ENCODE results near the gene NIPA2. TPM values are rescaled to one million over a fixed set of nuclear protein-coding genes. Genes with fewer than 3 reads are reported as not detected.

Gene NIPA2
- total RNA-seq, 4 donors from 2014 or later, result 33.2 to 66.9 (median 52.7) TPM

- Histone ChIP-seq H3K4me1 (no peaks in the 10 kb centered on the region), H3K36me3 (peaks cover 0 to 99% (median 16%) of the 10 kb centered on the region in 3 donors), H3K4me3 (no peak overlapping the region), H3K27ac (no peak overlapping the region), H3K9me3 (no peaks in the 10 kb centered on the region), H3K27me3 (no peaks in the 10 kb centered on the region)
- 82 to 93% methylated on average over 6 of the region's 6 CpGs for WGBS, 2 donors
- no peak for TF ChIP-seq POLR2A (IDR thresholded peaks at IDR 0.05)
- no peak for TF ChIP-seq EP300 (IDR thresholded peaks at IDR 0.05)
- TF ChIP-seq CTCF (IDR thresholded peaks at IDR 0.05), result no peak
- no peak for DNase-seq (ENCODE audit: low spot score in 2 of 2)
Observed at GRCh38 chr15:22871481-22872086, 33.1 kb downstream of the NIPA2 start.

- no peak for DNase-seq (ENCODE audit: low spot score in 2 of 2)
- Histone ChIP-seq H3K9me3 (peaks cover 0 to 9% (median 0%) of the 10 kb centered on the region in 4 donors), H3K4me3 (no peak overlapping the region), H3K27ac (no peak overlapping the region), H3K4me1 (no peaks in the 10 kb centered on the region), H3K36me3 (peaks cover 0 to 100% (median 18%) of the 10 kb centered on the region in 3 donors), H3K27me3 (no peaks in the 10 kb centered on the region)
- WGBS, 2 donors, result 76 to 78% methylated on average over 17 of the region's 17 CpGs
- TF ChIP-seq EP300 (IDR thresholded peaks at IDR 0.05) (no peak), CTCF (IDR thresholded peaks at IDR 0.05) (no peak), POLR2A (IDR thresholded peaks at IDR 0.05) (no peak)
Observed at GRCh38 chr15:22872936-22873701, 34.7 kb downstream of the NIPA2 start.

- DNase-seq (ENCODE audit: low spot score in 2 of 2), result no peak
- WGBS, 2 donors, result 98% methylated on average over 8 to 9 of the region's 9 CpGs
- TF ChIP-seq CTCF (IDR thresholded peaks at IDR 0.05) (no peak), EP300 (IDR thresholded peaks at IDR 0.05) (no peak), POLR2A (IDR thresholded peaks at IDR 0.05) (no peak)
- Histone ChIP-seq H3K9me3 (peaks cover 0 to 9% (median 0%) of the 10 kb centered on the region in 4 donors), H3K27ac (no peak overlapping the region), H3K27me3 (no peaks in the 10 kb centered on the region), H3K4me1 (no peaks in the 10 kb centered on the region), H3K4me3 (no peak overlapping the region), H3K36me3 (peaks cover 0 to 100% (median 21%) of the 10 kb centered on the region in 3 donors)
Observed at GRCh38 chr15:22873841-22874240, 35.4 kb downstream of the NIPA2 start.

- TF ChIP-seq CTCF (IDR thresholded peaks at IDR 0.05), result no peak
- no peak for TF ChIP-seq EP300 (IDR thresholded peaks at IDR 0.05)
- TF ChIP-seq POLR2A (IDR thresholded peaks at IDR 0.05), result no peak
- H3K36me3 ChIP-seq, result peaks cover 0 to 100% (median 21%) of the 10 kb centered on the region in 3 donors
- H3K27me3 ChIP-seq, result no peaks in the 10 kb centered on the region
- no peaks in the 10 kb centered on the region for H3K4me1 ChIP-seq
- WGBS, 2 donors, result 96% methylated on average over 8 of the region's 8 CpGs
- peaks cover 0 to 9% (median 0%) of the 10 kb centered on the region in 4 donors for H3K9me3 ChIP-seq
- no peak for DNase-seq (ENCODE audit: low spot score in 2 of 2)
- no peak overlapping the region for H3K27ac ChIP-seq
- H3K4me3 ChIP-seq, result no peak overlapping the region
Observed at GRCh38 chr15:22874256-22874655, 35.8 kb downstream of the NIPA2 start.

- no peaks in the 10 kb centered on the region for H3K4me1 ChIP-seq
- H3K27me3 ChIP-seq, result no peaks in the 10 kb centered on the region
- WGBS, 2 donors, result 87 to 96% methylated on average over 7 of the region's 7 CpGs
Observed at GRCh38 chr15:22874966-22875365, 36.5 kb downstream of the NIPA2 start.

More at GRCh38 chr15:22874966-22875365, 36.5 kb downstream of the NIPA2 start:
- no peak overlapping the region for H3K27ac ChIP-seq
- TF ChIP-seq POLR2A (IDR thresholded peaks at IDR 0.05), result no peak
- TF ChIP-seq EP300 (IDR thresholded peaks at IDR 0.05), result no peak
- TF ChIP-seq CTCF (IDR thresholded peaks at IDR 0.05), result no peak
- H3K9me3 ChIP-seq, result peaks cover 0 to 9% (median 0%) of the 10 kb centered on the region in 4 donors
- H3K4me3 ChIP-seq, result no peak overlapping the region
- DNase-seq (ENCODE audit: low spot score in 2 of 2), result no peak
- peaks cover 0 to 100% (median 20%) of the 10 kb centered on the region in 3 donors for H3K36me3 ChIP-seq
